GM21390 (cell line): Measurements from ENCODE around the gene TMSB15C.
A peak's percentile ranks its signal among the peaks of the same experiment; 100 is the strongest.
"Not testable (repeated sequence)": the region's sequence is repeated elsewhere in the genome, so short reads cannot be mapped to it uniquely, and the experiment has no call there.

Experiments used
- ATAC-seq: cut with Tn5 transposase; IDR thresholded peaks from one replicate; pipeline ENCODE4 v1.9.1; 2021; ENCODE audit not compliant: unreplicated experiment

The TMSB15C gene

GRCh38 chrX:104075778-104076445 lies at the start of gene TMSB15C:
Gene TMSB15C, minus strand, starts transcription at chrX:104076236.
- peak; percentile 99 for ATAC-seq

- ATAC-seq, result peak; percentile 57
Measured at GRCh38 chrX:104122829-104123228, 46.8 kb upstream of the TMSB15C start.

GRCh38 chrX:104118765-104119164 lies 42.7 kb upstream of the TMSB15C start:
- ATAC-seq, result no peak

- ATAC-seq, result no peak
Measured at GRCh38 chrX:104117759-104118158, 41.7 kb upstream of the TMSB15C start.

GRCh38 chrX:104113222-104113965 lies 37.4 kb upstream of the TMSB15C start:
- ATAC-seq, result peak; percentile 44

- ATAC-seq, result peak; percentile 61
Measured at GRCh38 chrX:104112326-104112951, 36.4 kb upstream of the TMSB15C start, which contains the start of gene ZCCHC18. Gene ZCCHC18, plus strand, starts transcription at chrX:104112523. Its CDS starts 1,589 bp downstream, at chrX:104114112.

GRCh38 chrX:104110491-104111240 lies 34.6 kb upstream of the TMSB15C start:
- ATAC-seq, result peak; percentile 56

GRCh38 chrX:104108955-104109354 lies 32.9 kb upstream of the TMSB15C start:
- no peak for ATAC-seq

GRCh38 chrX:104105330-104106262 lies 29.6 kb upstream of the TMSB15C start:
- no peak for ATAC-seq

- no peak for ATAC-seq
Measured at GRCh38 chrX:104104676-104105075, 28.6 kb upstream of the TMSB15C start.

- no peak for ATAC-seq
Measured at GRCh38 chrX:104098919-104099318, 22.9 kb upstream of the TMSB15C start.

- peak; percentile 70 for ATAC-seq
Measured at GRCh38 chrX:104098151-104098808, 22.2 kb upstream of the TMSB15C start.

GRCh38 chrX:104085919-104086318 lies 9.9 kb upstream of the TMSB15C start:
- no peak for ATAC-seq

- no peak for ATAC-seq
Measured at GRCh38 chrX:104085477-104085876, 9.4 kb upstream of the TMSB15C start.

GRCh38 chrX:104084534-104085277 lies 8.7 kb upstream of the TMSB15C start:
- ATAC-seq, result no peak

GRCh38 chrX:104084063-104084462 lies 8.0 kb upstream of the TMSB15C start:
- no peak for ATAC-seq

GRCh38 chrX:104077854-104078253 lies 1.8 kb upstream of the TMSB15C start:
- ATAC-seq, result not testable (repeated sequence)

- ATAC-seq, result not testable (repeated sequence)
Measured at GRCh38 chrX:104062636-104063035, 13.4 kb downstream of the TMSB15C start.

- not testable (repeated sequence) for ATAC-seq
Measured at GRCh38 chrX:104054956-104055355, 21.1 kb downstream of the TMSB15C start.
